Measurements from ENCODE around the gene MACROD1. TPM values are rescaled to one million over a fixed set of nuclear protein-coding genes. Genes with fewer than 3 reads are reported as not detected.

The MACROD1 gene
- total RNA-seq, 2 experiments from 2014 or later = 13.5 to 16.1 TPM

GRCh38 chr11:64100360-64100759 lies 65.6 kb downstream of the MACROD1 start:
- no peaks in the 10 kb centered on the region for H3K4me1 Mint-ChIP-seq
- no peaks in the 10 kb centered on the region for H3K9me3 Mint-ChIP-seq
- no peak overlapping the region for H3K27ac Mint-ChIP-seq
- H3K27me3 Mint-ChIP-seq = no peaks in the 10 kb centered on the region
- POLR2A ChIA-PET = no interaction called here
- DNase-seq = no peak
- no peak overlapping the region for H3K4me3 Mint-ChIP-seq
- no peaks in the 10 kb centered on the region for H3K36me3 Mint-ChIP-seq
- ATAC-seq (ENCODE audit: low read depth) = no peak

DNA sequence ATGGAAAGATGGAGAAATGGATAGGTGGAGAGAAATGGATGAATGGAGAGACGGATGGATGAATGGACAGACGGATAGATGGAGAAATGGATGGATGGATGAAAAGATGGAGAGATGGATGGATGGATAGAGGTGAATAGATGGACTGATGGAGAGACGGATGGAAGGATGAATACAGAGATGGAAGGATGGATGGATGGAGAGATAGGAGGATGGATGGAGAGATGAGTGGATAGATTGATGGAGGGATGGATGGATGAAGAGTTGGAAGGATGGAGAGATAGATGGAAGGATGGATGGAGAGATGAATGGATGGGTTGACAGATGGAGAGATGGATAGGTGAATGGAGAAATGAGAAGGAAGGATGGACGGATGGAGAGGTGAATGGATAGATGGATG lies 66.5 kb downstream of the MACROD1 start:
- ATAC-seq (ENCODE audit: low read depth) = no peak
- POLR2A ChIA-PET = no interaction called here
- no peaks in the 10 kb centered on the region for H3K27me3 Mint-ChIP-seq
- no peaks in the 10 kb centered on the region for H3K36me3 Mint-ChIP-seq
- no peaks in the 10 kb centered on the region for H3K9me3 Mint-ChIP-seq
- H3K4me3 Mint-ChIP-seq = no peak overlapping the region
- DNase-seq = no peak
- no peak overlapping the region for H3K27ac Mint-ChIP-seq
- no peaks in the 10 kb centered on the region for H3K4me1 Mint-ChIP-seq

DNA sequence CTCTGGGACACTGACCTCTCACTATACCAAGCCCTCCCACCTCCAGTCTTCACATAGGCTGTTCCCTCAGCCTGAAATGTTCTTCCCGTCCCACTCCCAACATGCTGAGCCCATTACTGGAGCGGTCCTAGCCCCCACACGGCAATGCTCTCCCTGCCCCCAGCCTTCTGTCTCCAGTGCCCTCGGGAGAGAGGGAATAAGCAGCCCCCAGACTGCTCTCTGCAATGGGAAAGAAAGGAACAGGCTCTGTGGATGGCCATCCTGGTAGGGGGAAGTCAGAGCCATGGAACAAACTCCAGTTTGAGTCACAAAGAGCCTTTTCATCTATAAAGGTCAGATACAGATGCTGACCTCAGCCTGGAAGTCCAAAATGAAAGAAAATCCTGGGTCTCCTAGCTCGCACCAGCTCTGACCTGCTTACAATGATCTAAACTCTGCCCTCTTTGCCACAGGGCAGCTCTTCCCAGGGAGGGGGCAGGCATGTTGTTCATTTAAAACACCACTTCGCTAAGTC lies 67.5 kb downstream of the MACROD1 start:
- no peak for DNase-seq
- Mint-ChIP-seq H3K36me3 (no peaks in the 10 kb centered on the region), H3K4me1 (no peaks in the 10 kb centered on the region), H3K9me3 (no peaks in the 10 kb centered on the region), H3K27ac (no peak overlapping the region), H3K27me3 (no peaks in the 10 kb centered on the region), H3K4me3 (no peak overlapping the region)
- ATAC-seq (ENCODE audit: low read depth) = no peak
- POLR2A ChIA-PET = no interaction called here

DNA sequence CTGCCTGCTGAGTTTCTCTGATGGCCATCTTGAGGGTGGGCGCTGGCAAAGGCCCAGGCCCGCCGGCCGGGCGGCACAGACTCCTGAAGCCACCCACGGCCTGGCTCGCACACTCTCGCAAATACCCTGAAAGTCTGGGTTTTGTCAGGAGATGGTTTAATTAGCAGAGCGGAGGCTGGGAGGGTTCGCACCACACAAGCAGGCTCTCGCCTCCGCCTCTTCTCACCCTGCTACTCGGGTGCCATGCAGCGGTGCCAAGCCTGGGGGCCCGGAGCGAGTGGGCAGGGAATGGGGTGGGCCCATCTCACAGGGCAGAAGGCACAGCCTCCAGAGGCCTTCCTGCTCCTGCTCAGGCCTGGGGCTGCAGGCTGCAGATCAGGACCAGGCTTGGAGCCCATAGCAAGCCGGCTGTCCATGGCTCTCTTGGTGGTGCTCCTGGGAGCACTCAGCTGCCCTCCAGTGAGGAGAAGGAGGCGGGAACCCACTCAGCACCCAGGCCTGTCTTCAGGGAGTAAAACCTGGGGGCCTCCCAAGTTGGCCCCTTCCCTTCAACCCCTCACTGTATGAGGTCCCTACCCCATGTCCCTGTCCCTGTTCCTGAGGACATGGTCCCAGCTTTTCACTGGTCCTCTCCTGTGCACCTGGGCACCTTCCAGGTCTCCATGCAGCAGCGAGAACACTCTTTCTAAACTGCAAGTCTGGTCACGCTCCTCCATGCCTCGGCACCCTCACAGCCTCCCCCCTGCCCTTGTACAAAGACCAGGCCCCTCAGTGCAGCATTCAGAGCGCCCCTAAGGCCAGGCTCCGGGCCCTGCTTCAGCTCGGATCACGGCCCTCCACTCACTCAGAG lies 68.2 kb downstream of the MACROD1 start:
- DNase-seq (no peak), ATAC-seq (ENCODE audit: low read depth) (no peak)
- no peaks in the 10 kb centered on the region for H3K27me3 Mint-ChIP-seq
- H3K4me1 Mint-ChIP-seq = no peaks in the 10 kb centered on the region
- H3K4me3 Mint-ChIP-seq = no peak overlapping the region
- no peaks in the 10 kb centered on the region for H3K36me3 Mint-ChIP-seq
- POLR2A ChIA-PET = no interaction called here
- H3K9me3 Mint-ChIP-seq = no peaks in the 10 kb centered on the region
- H3K27ac Mint-ChIP-seq = no peak overlapping the region

- no peaks in the 10 kb centered on the region for H3K9me3 Mint-ChIP-seq
- no peak overlapping the region for H3K4me3 Mint-ChIP-seq
- H3K27me3 Mint-ChIP-seq = no peaks in the 10 kb centered on the region
- no peaks in the 10 kb centered on the region for H3K4me1 Mint-ChIP-seq
- no peak overlapping the region for H3K27ac Mint-ChIP-seq
- no peaks in the 10 kb centered on the region for H3K36me3 Mint-ChIP-seq
- POLR2A ChIA-PET = no interaction called here
- DNase-seq (no peak), ATAC-seq (ENCODE audit: low read depth) (no peak)
Observed at GRCh38 chr11:64096835-64097234, 69.1 kb downstream of the MACROD1 start.

DNA sequence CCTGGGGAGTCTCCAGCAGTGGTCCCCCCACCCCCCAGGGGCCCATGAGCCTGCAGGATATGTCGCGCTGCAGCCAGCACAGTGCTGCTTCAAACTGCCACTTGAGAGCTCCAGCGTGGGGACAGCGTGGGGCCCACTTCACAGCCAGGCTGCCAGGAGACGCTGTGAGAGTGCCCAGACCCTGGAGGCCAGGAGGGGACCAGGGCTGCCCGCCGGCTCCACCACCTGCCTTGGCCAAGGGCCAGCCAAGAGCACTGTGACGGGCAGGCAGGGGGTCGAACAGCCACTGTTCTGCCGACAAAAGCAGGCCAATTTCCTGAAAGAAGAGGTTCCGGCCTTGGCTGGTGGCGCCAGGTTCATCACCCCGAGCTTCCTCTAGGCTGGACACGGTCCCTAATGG lies 70.0 kb downstream of the MACROD1 start:
- Mint-ChIP-seq H3K4me1 (no peaks in the 10 kb centered on the region), H3K9me3 (no peaks in the 10 kb centered on the region), H3K4me3 (no peak overlapping the region), H3K27ac (no peak overlapping the region), H3K27me3 (no peaks in the 10 kb centered on the region), H3K36me3 (no peaks in the 10 kb centered on the region)
- POLR2A ChIA-PET = no interaction called here
- no peak for DNase-seq
- ATAC-seq (ENCODE audit: low read depth) = no peak

GRCh38 chr11:64095273-64095817 lies 70.6 kb downstream of the MACROD1 start:
- no peak overlapping the region for H3K4me3 Mint-ChIP-seq
- H3K27ac Mint-ChIP-seq = no peak overlapping the region
- no peak for DNase-seq
- H3K4me1 Mint-ChIP-seq = no peaks in the 10 kb centered on the region
- H3K36me3 Mint-ChIP-seq = no peaks in the 10 kb centered on the region
- ATAC-seq (ENCODE audit: low read depth) = no peak
- H3K9me3 Mint-ChIP-seq = no peaks in the 10 kb centered on the region
- H3K27me3 Mint-ChIP-seq = no peaks in the 10 kb centered on the region
- POLR2A ChIA-PET = no interaction called here

GRCh38 chr11:64094463-64095260 lies 71.3 kb downstream of the MACROD1 start:
- Mint-ChIP-seq H3K9me3 (no peaks in the 10 kb centered on the region), H3K27me3 (no peaks in the 10 kb centered on the region), H3K36me3 (no peaks in the 10 kb centered on the region), H3K4me1 (peaks cover 3% of the 10 kb centered on the region), H3K27ac (no peak overlapping the region), H3K4me3 (no peak overlapping the region)
- ATAC-seq (ENCODE audit: low read depth) = no peak
- POLR2A ChIA-PET = no interaction called here
- DNase-seq = no peak

- DNase-seq (no peak), ATAC-seq (ENCODE audit: low read depth) (no peak)
- Mint-ChIP-seq H3K27ac (no peak overlapping the region), H3K9me3 (no peaks in the 10 kb centered on the region), H3K27me3 (no peaks in the 10 kb centered on the region), H3K4me3 (no peak overlapping the region), H3K36me3 (no peaks in the 10 kb centered on the region), H3K4me1 (peaks cover 3% of the 10 kb centered on the region)
- POLR2A ChIA-PET = no interaction called here
Observed at GRCh38 chr11:64093233-64094039, 72.5 kb downstream of the MACROD1 start.

DNA sequence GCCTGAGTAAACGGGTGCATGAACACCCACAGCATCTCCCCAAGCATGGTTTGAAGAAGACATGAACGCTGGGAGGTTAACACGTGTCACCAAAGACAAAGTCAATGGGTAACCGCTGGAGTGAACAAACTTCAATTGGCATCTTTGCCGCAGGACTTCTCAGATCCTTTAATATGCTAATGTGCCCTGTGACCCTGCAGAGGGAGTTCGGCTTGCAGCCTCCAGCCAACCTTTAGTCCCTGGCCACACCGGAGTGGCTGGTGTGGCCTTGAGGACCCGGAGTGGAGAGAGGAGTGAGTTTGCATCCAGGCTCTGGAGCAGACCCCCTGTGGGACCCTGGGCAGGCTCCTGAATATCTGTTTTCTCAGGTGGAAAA lies 73.2 kb downstream of the MACROD1 start:
- Mint-ChIP-seq H3K27me3 (no peaks in the 10 kb centered on the region), H3K4me3 (no peak overlapping the region), H3K9me3 (no peaks in the 10 kb centered on the region), H3K4me1 (peaks cover 3% of the 10 kb centered on the region), H3K36me3 (no peaks in the 10 kb centered on the region), H3K27ac (no peak overlapping the region)
- ATAC-seq (ENCODE audit: low read depth) (no peak), DNase-seq (no peak)
- POLR2A ChIA-PET = no interaction called here

- no peaks in the 10 kb centered on the region for H3K36me3 Mint-ChIP-seq
- no peak overlapping the region for H3K27ac Mint-ChIP-seq
- DNase-seq = no peak
- POLR2A ChIA-PET = no interaction called here
- H3K4me1 Mint-ChIP-seq = peaks cover 3% of the 10 kb centered on the region
- H3K9me3 Mint-ChIP-seq = no peaks in the 10 kb centered on the region
- H3K27me3 Mint-ChIP-seq = no peaks in the 10 kb centered on the region
- no peak for ATAC-seq (ENCODE audit: low read depth)
- H3K4me3 Mint-ChIP-seq = no peak overlapping the region
Observed at GRCh38 chr11:64092111-64092760, 73.7 kb downstream of the MACROD1 start.

DNA sequence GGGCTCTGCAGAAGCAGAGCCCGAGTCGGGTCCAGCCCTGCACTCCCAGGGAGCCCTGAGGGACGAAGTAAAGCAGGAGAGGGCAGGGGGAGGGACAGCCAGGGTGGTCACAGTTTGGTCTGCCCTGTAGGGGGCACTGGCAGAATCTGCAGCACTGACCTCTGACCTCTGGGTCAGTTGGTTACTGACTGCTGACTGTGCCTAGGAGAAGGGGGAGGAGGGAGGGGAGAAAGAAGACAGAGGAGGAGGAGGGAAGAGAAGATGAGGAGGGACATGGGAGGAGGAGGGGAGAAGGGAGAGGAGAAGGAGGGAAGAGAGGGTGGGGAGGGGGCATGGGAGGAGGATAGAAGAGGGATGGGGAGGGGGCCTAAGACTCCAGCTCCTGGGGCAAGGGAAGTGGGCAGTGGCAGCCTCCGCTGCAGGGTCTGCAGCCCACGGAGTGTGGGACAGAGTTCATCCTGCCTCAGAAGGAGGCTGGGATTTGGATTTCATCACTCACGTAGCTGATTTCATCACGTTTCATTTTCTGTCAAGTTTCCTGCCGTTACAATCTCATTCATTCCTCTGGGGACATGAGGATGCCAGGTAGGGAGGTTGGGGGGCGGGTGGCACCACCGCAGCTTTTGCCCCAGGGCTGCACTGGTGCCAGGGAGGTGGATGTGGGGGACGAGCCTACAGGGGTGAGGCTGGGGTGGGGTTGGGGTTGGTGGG lies 75.0 kb downstream of the MACROD1 start:
- POLR2A ChIA-PET = no interaction called here
- Mint-ChIP-seq H3K4me3 (no peak overlapping the region), H3K27ac (no peak overlapping the region), H3K27me3 (no peaks in the 10 kb centered on the region), H3K4me1 (peaks cover 3% of the 10 kb centered on the region), H3K36me3 (no peaks in the 10 kb centered on the region), H3K9me3 (no peaks in the 10 kb centered on the region)
- no peak for DNase-seq
- no peak for ATAC-seq (ENCODE audit: low read depth)
